Measurements from ENCODE around the gene PARP12.

DNA sequence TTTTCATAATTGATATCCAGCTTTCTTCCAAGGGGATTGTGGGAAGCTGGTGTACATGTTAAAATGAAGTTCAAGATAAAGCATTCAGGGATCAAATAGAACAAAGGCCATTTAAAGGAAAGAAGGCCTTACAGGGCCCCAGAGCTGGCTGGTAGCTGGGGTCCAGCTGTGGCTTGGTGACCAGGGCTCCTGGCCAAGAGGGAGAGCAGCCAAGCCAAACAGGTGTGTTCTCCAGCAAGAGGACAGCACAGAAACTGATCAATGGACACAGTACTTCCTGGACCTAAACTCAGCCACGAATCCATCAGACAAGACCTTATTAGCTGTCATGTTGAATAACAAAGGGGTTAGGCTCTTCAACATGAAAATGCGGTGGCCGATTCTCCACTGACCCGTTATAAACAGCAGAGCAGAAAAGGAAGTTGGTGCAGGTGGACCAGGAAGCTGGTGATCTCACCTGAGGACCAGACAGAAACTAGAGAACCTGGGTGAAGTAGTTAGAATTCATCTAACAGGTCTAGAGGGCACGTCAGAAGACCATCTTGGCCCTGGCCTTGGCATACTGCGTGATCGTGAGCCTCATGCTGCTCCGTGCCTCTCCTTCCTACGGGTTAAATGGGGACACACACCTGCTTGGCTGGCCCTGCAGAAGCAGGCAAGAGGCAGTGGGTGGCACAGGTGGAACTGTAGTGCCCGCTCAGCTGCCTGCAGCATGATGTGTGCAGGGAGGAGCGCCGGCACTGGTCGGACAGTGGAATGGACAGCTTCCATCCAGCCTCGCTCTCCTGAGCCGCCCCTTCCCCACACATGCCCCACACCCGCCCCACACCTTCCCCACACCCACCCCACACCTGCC lies 53.8 kb downstream of the PARP12 start:
- TF ChIP-seq CTCF (IDR thresholded peaks at IDR 0.05; ENCODE audit: insufficient read depth, low read depth, low read length) (no peak), EZH2 (IDR thresholded peaks at IDR 0.05; ENCODE audit: insufficient read depth, low read length) (no peak)
